Ishikawa (cell line): Measurements from ENCODE around the gene EVI5L.

Experiments
- CEBPB ChIP-seq: IDR thresholded peaks from 2 replicates; pipeline ENCODE4 v1.6.1; 2012
- CREB1 ChIP-seq: IDR thresholded peaks from 2 replicates; pipeline ENCODE4 v1.6.1; 2012; ENCODE audit warnings: low read depth
- EGR1 ChIP-seq: IDR thresholded peaks from 2 replicates; pipeline ENCODE4 v1.6.1; 2012
- EP300 ChIP-seq: IDR thresholded peaks from 2 replicates; pipeline ENCODE4 v1.6.1; 2012; ENCODE audit warnings: borderline replicate concordance
- FOXM1 ChIP-seq: IDR thresholded peaks from 2 replicates; pipeline ENCODE4 v1.6.1; 2012; ENCODE audit warnings: low read depth, borderline replicate concordance
- NFIC ChIP-seq: IDR thresholded peaks from 2 replicates; pipeline ENCODE4 v1.6.1; 2012
- TAF1 ChIP-seq: IDR thresholded peaks from 2 replicates; pipeline ENCODE4 v1.6.1; 2012; ENCODE audit warnings: low read depth, mild to moderate bottlenecking
- TEAD4 ChIP-seq: IDR thresholded peaks from 2 replicates; pipeline ENCODE4 v1.6.1; 2012
- YY1 ChIP-seq: IDR thresholded peaks from 2 replicates; pipeline ENCODE4 v1.6.1; 2012; ENCODE audit warnings: low read depth
- ZBTB7A ChIP-seq: IDR thresholded peaks from 2 replicates; pipeline ENCODE4 v1.6.1; 2012; ENCODE audit warnings: low read depth
- TF ChIP-seq, protein P1 (sequence below): IDR thresholded peaks from 2 replicates; pipeline ENCODE4 v1.6.1; 2012
- TF ChIP-seq, protein P2 (sequence below): IDR thresholded peaks from 2 replicates; pipeline ENCODE4 v1.6.1; 2012; ENCODE audit warnings: low read depth, mild to moderate bottlenecking

DNA sequence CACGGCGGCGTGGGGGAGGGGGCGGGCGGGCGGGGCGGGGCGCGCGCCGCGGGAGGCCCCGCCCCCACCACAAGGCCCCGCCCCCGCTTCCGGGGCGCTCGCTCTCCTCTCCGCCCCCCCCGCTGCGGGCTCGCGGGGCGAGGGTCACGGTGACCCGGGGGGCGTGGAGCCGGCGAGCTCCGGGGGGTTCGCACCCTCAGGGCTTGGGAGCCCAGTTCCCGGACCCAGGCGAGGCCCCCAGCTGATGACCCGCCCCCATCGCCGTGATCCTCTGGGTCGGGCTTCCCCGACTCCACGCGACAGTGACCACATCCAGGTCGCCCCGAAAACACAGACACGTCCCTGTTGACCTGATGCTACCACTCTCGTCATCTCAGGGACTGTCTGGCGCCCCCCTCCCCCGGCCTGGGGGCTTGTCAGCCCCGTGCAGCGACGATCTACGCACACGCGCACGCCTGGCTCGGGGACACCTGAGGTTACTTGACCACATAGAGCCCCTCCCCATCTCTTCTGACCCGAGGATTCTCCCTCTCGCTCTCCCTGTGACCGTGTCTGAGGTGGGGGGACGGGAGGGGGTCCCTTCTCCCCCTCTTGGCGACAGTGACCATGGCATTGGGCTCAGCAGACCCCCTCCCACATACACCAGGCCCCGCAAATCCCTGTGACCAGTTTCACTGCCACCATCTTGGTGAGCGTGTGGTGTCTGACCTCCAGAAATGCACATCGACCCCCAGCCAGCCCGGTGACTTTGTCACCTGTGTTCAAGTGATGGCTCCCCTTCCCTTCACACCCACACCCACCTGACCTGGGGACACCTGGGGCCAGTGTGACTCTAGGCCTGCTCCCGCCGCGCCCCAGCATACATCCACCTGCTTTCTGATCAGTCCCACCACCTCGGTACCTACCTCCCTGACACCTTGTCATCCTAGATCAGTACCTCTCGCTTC, 74.3 kb downstream of the EVI5L start:
- TF ChIP-seq TAF1 (no peak), YY1 (no peak), TEAD4 (no peak), CEBPB (no peak), ZBTB7A (peak; percentile 86), EGR1 (no peak; the same call in 1 of the 2 replicates), EP300 (no peak), CREB1 (no peak), FOXM1 (no peak), NFIC (no peak)
- TF ChIP-seq, protein P1, sequence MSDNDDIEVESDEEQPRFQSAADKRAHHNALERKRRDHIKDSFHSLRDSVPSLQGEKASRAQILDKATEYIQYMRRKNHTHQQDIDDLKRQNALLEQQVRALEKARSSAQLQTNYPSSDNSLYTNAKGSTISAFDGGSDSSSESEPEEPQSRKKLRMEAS = no peak
- TF ChIP-seq, protein P2, sequence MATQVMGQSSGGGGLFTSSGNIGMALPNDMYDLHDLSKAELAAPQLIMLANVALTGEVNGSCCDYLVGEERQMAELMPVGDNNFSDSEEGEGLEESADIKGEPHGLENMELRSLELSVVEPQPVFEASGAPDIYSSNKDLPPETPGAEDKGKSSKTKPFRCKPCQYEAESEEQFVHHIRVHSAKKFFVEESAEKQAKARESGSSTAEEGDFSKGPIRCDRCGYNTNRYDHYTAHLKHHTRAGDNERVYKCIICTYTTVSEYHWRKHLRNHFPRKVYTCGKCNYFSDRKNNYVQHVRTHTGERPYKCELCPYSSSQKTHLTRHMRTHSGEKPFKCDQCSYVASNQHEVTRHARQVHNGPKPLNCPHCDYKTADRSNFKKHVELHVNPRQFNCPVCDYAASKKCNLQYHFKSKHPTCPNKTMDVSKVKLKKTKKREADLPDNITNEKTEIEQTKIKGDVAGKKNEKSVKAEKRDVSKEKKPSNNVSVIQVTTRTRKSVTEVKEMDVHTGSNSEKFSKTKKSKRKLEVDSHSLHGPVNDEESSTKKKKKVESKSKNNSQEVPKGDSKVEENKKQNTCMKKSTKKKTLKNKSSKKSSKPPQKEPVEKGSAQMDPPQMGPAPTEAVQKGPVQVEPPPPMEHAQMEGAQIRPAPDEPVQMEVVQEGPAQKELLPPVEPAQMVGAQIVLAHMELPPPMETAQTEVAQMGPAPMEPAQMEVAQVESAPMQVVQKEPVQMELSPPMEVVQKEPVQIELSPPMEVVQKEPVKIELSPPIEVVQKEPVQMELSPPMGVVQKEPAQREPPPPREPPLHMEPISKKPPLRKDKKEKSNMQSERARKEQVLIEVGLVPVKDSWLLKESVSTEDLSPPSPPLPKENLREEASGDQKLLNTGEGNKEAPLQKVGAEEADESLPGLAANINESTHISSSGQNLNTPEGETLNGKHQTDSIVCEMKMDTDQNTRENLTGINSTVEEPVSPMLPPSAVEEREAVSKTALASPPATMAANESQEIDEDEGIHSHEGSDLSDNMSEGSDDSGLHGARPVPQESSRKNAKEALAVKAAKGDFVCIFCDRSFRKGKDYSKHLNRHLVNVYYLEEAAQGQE = no peak
